HCT116 (cell line): ENCODE results near the gene UCP2.

Experiments
- POLR2A ChIP-seq: IDR thresholded peaks from 2 replicates; pipeline ENCODE4 v1.7.0; 2011; ENCODE audit warnings: borderline replicate concordance; ENCODE audit not compliant: insufficient read depth, insufficient read length; ENCODE audit errors: extremely low read depth
- RAD21 ChIP-seq: IDR thresholded peaks from 2 replicates; pipeline ENCODE4 v1.6.1; 2012; ENCODE audit warnings: low read depth, mild to moderate bottlenecking
- SIN3A ChIP-seq: IDR thresholded peaks from 2 replicates; pipeline ENCODE4 v1.6.1; 2012; ENCODE audit warnings: low read depth
- YY1 ChIP-seq: IDR thresholded peaks from 2 replicates; pipeline ENCODE4 v1.6.1; 2011; ENCODE audit warnings: low read length, low read depth, moderate library complexity, mild to moderate bottlenecking; ENCODE audit not compliant: insufficient replicate concordance; ENCODE audit errors: extremely low read depth
- TF ChIP-seq, protein P1 (sequence below), 3 experiments: fragments of 200-600 bp in 1 of 3; sonication (generic) in 1 of 3; IDR thresholded peaks in 2 of 3; conservative IDR thresholded peaks in 1 of 3; 2 replicates each; pipeline ENCODE4 v1.5.1; 2012 to 2017; ENCODE audit warnings: low read depth in 2 of 3, low read length in 2 of 3, antibody characterized with exemption in 1 of 3, borderline replicate concordance in 1 of 3, control low read depth in 1 of 3, mild to moderate bottlenecking in 1 of 3, mixed read lengths in 1 of 3, mixed run types in 1 of 3, moderate library complexity in 1 of 3; ENCODE audit not compliant: insufficient read depth in 1 of 3

DNA sequence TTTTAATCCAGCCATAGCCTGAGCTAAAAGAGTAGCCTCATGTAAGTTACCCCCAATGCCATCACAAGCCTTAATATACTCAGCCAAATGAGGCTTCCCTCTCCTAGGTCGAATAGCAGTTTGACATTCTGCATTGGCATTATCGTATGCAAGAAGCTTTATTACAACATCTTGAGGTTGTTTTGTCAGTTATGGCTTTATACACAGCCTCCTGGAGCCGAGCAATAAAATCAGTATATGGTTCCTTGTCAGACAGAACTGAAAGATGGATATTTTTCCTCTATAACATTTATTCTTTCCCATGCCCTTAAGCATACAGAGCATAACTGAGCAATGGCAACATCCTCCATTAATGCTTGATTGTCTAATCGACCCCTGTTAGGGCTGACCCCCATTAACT, 37.2 kb downstream of the UCP2 start:
- no peak for TF ChIP-seq POLR2A
- no peak for TF ChIP-seq YY1
- TF ChIP-seq, protein P1, sequence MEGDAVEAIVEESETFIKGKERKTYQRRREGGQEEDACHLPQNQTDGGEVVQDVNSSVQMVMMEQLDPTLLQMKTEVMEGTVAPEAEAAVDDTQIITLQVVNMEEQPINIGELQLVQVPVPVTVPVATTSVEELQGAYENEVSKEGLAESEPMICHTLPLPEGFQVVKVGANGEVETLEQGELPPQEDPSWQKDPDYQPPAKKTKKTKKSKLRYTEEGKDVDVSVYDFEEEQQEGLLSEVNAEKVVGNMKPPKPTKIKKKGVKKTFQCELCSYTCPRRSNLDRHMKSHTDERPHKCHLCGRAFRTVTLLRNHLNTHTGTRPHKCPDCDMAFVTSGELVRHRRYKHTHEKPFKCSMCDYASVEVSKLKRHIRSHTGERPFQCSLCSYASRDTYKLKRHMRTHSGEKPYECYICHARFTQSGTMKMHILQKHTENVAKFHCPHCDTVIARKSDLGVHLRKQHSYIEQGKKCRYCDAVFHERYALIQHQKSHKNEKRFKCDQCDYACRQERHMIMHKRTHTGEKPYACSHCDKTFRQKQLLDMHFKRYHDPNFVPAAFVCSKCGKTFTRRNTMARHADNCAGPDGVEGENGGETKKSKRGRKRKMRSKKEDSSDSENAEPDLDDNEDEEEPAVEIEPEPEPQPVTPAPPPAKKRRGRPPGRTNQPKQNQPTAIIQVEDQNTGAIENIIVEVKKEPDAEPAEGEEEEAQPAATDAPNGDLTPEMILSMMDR (IDR thresholded peaks at IDR 0.05 in 2 of 3, conservative IDR thresholded peaks at IDR 0.05 in 1 of 3; ENCODE audit: borderline replicate concordance in 1 of 3, insufficient read depth in 1 of 3, low read depth in 2 of 3, low read length in 2 of 3) = no peak
- no peak for TF ChIP-seq SIN3A
- no peak for TF ChIP-seq RAD21
